Neural progenitor cell (in vitro differentiated cells): ENCODE data around the gene SLC35E3.

Experiments used
- CTCF ChIP-seq: fragments of 200-600 bp; sonication (generic); IDR thresholded peaks from 2 replicates; pipeline ENCODE4 v1.5.1; 2017; ENCODE audit warnings: antibody characterized with exemption, mild to moderate bottlenecking
- EZH2 ChIP-seq: fragments of 200-600 bp; sonication (generic); IDR thresholded peaks from 2 replicates; pipeline ENCODE4 v1.6.1; 2017; ENCODE audit warnings: antibody characterized with exemption, mild to moderate bottlenecking, moderate library complexity
- EZH2phosphoT487 ChIP-seq: fragments of 200-600 bp; sonication (generic); IDR thresholded peaks from 2 replicates; pipeline ENCODE4 v1.6.1; 2017; ENCODE audit warnings: antibody characterized with exemption

DNA sequence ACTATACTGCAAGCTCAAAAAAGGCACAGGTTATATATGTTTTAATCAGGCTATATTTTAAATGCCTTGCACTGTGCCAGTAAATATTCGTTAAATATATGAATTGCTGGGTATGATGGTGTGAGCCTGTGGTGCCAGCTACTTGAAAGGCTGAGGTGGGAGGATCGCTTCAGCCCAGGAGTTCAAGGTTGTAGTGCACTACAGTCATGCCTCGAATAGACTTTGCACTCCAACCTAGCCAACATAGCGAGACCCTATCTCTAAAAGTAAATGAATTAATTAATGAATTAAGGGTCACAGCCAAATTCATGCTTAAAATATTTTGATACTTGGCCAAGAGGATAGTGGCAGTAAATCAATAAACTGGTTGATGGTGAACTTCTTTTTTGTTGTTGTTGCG, 39.8 kb downstream of the SLC35E3 start:
- TF ChIP-seq CTCF (no peak), EZH2phosphoT487 (no peak), EZH2 (no peak)
